ENCODE data around the gene ITGBL1.

ITGBL1 gene

DNA sequence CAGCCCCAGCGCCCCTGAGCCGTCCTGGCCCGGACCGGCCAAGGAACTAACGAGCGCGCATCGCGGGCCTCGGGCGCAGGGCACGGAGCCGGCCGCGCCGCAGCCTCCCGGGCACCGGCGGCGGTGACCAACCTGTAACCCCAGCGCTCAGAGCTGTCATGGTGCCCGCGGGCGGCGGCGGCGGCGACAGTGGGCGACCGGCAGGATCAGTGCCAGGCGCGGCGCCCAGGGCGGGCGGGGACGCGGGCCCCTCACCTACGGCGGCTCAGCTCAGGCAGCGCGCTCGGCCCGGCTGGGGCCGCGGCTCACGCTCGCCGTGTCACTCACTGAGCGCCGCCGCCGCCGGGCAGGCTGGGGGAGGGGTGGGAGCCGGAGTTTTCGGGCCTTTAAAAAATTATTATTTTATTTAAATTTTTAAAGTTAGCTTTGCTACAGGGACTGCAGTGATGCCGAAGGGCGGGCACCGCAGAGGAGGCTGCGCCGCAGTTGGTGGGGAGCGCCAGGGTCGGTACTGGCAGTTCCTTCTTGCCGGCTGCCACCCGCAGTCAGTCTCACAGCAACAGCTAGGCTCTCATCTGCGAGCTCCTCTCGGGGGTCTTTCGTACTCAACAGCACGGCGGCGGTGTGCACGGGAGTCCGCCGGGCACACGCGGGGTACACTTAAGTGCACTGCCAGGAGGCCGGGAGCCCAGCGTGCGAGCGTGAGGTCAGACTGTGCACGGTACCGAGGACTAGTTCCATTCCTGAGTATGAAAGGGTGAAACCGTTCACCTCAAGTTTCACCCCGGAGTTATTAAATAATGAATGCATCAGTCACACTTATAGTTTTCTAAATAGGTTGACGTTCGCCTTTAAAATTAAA, 36.1 kb upstream of the ITGBL1 start, which contains the start of gene NALCN:
TSS of gene NALCN (minus strand) at position 328 of the 862 bp plus-strand sequence. CDS start 17,382 bp downstream, outside the sequence.
- TF ChIP-seq, protein P1, sequence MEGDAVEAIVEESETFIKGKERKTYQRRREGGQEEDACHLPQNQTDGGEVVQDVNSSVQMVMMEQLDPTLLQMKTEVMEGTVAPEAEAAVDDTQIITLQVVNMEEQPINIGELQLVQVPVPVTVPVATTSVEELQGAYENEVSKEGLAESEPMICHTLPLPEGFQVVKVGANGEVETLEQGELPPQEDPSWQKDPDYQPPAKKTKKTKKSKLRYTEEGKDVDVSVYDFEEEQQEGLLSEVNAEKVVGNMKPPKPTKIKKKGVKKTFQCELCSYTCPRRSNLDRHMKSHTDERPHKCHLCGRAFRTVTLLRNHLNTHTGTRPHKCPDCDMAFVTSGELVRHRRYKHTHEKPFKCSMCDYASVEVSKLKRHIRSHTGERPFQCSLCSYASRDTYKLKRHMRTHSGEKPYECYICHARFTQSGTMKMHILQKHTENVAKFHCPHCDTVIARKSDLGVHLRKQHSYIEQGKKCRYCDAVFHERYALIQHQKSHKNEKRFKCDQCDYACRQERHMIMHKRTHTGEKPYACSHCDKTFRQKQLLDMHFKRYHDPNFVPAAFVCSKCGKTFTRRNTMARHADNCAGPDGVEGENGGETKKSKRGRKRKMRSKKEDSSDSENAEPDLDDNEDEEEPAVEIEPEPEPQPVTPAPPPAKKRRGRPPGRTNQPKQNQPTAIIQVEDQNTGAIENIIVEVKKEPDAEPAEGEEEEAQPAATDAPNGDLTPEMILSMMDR (IDR thresholded peaks at IDR 0.05; ENCODE audit: low read depth, low read length) = no peak
- peak within 1 kb of the TSS; percentile 63 for H3K4me3 ChIP-seq (ENCODE audit: low read depth, low read length)

DNA sequence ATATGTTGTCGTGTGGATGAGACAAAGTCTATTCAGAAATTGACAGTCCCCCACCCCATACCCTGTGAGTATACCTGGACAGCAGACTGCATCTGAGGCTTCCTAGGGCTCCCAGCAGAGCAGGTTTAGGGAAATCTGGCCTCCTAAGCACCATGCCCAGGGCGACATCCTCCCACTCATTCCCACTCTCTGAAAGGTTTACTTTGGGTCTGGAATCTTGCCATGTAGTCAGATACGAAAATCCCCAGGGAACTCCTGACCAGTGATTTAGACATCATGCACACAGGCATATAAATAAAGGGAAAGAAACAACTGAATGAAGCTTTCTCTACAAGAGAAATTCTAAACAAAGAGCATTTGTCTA, 35.5 kb upstream of the ITGBL1 start:
- peak overlapping the region; percentile 63 for H3K4me3 ChIP-seq (ENCODE audit: low read depth, low read length)
- TF ChIP-seq, protein P1 (IDR thresholded peaks at IDR 0.05; ENCODE audit: low read depth, low read length) = no peak

DNA sequence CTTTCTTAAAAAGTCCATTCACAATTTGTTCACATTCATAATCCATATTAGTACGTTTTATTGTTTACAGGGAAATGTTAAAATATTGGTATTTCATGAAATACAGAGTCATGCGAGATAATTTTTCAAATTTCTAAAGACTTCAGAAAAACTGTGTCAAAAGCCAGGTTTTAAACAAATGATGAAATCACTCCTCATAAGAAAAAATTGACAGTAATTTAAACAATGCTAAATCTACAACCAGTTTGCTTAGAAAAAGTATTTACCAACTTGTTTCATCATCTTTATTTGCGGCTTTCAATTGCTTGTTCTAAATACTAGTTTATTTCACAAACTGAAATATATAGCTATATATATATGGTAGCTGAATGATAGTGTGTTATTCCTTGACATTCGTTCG, 35.0 kb upstream of the ITGBL1 start:
- no peak overlapping the region for H3K4me3 ChIP-seq (ENCODE audit: low read depth, low read length)
- TF ChIP-seq, protein P1 (IDR thresholded peaks at IDR 0.05; ENCODE audit: low read depth, low read length) = no peak

DNA sequence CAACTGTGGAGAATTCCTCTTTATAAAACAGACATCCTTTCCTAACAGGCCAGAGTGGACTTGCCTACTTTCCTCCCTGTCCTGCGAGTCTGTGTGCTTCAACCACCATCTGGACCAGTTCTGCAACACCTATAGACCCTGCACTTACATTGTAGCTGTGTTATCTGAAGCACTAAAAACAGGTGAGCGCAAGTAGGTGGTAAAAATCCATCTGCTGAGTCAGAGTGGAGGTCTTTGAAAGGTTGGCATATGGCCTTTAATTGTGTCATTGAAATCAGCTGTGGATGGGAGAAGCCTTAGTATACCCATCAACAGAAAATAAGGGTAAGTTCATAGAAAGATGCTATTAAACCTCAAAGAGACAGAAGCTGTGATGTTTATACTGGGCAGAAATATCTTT, 28.6 kb upstream of the ITGBL1 start:
- TF ChIP-seq, protein P1 (IDR thresholded peaks at IDR 0.05; ENCODE audit: low read depth, low read length) = no peak
- H3K4me3 ChIP-seq (ENCODE audit: low read depth, low read length) = no peak overlapping the region

DNA sequence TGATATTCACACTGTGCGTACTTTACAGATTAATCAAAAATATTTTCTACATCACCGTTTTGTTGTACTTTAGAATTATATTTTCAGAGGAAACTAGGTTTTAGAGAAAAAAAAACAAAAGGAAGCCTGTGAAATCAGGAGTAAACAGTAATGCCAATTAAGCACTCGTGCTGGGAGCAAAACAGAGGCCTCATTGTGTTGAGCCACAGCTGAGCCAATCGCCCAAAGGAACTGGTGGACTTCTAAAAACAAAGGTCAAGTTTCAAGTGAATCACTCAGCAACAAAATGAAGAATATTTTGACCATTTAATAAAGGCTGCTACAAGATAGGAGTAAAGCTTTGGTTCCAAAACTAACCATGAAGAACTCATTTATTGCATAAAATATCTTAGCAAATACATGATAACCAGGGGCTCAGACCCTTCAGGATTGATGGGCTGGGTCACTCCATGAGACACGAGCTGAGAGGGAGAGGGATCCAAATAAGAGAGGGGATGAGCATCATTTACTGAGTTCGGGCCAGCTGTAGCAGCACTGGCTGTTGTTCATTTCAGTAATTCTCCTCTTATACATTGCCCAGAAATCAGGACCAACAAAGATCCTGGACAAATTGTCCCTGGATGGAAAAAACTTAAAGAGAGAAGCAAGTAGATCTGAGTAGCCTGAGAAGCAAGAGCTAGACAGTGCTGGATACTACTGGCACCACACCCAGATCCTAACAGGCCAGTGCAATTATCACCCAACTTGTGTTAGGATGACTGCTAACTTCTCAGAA, 27.9 kb upstream of the ITGBL1 start:
- H3K4me3 ChIP-seq (ENCODE audit: low read depth, low read length) = no peak overlapping the region
- TF ChIP-seq, protein P1 (IDR thresholded peaks at IDR 0.05; ENCODE audit: low read depth, low read length) = no peak

DNA sequence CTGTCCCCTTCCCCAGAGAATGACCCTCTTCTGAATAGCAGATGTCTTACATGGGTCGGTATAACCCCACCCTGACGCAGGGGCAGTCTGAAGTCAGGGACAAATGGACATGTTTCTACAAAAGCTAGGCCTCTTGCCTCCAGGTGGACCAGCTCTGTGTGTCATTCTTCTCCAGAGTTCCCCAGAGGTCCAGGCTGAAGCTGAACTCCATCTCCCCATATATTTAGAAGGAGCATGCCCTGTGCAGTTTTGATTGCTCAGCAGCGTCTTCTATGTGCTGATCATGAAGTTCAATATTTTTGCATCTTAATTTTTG, 27.4 kb upstream of the ITGBL1 start:
- H3K4me3 ChIP-seq (ENCODE audit: low read depth, low read length) = no peak overlapping the region
- TF ChIP-seq, protein P1 (IDR thresholded peaks at IDR 0.05; ENCODE audit: low read depth, low read length) = no peak

DNA sequence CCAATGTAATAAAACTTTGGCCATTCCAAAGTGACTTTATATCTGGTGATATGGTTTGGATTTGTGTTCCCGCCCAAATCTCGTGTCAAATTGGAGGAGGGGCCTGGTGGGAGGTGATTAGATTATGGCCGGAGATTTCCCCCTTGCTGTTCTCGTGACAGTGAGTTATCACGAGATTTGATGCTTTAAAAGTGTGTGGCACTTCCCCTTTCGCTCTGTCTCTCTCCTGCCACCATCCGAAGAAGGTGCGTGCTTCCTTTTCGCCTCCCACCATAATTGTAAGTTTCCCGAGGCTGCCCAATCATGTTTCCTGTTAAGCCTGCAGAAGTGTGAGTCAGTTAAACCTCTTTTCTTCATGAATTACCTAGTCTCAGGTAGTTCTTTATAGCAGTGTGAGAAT, 26.9 kb upstream of the ITGBL1 start:
- TF ChIP-seq, protein P1 (IDR thresholded peaks at IDR 0.05; ENCODE audit: low read depth, low read length) = no peak
- no peak overlapping the region for H3K4me3 ChIP-seq (ENCODE audit: low read depth, low read length)
